ENCODE results near the gene BAZ2B. TPM values are rescaled to one million over a fixed set of nuclear protein-coding genes. Genes with fewer than 3 reads are reported as not detected.

The BAZ2B gene
- total RNA-seq, 1 experiment from 2014 or later, result 33.0 TPM

DNA sequence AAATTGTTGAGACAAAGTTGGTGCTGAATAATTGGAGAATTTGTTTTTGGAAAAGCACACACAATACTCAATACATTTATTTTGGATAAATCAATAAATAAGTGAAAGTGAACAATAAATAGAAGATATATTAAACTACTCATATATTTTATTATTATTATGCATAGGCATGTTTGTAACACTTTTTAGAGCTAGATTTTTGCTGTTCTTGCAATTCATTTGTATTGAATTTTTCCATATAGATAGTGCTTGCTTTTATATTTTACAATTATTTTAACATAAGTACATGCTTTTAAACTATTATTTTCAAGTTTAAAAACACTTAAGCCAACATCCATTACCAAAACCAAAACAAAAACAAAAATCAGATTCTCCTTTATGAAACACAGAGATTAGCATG lies 43.9 kb downstream of the BAZ2B start (continued):
- TF ChIP-seq, protein P1, sequence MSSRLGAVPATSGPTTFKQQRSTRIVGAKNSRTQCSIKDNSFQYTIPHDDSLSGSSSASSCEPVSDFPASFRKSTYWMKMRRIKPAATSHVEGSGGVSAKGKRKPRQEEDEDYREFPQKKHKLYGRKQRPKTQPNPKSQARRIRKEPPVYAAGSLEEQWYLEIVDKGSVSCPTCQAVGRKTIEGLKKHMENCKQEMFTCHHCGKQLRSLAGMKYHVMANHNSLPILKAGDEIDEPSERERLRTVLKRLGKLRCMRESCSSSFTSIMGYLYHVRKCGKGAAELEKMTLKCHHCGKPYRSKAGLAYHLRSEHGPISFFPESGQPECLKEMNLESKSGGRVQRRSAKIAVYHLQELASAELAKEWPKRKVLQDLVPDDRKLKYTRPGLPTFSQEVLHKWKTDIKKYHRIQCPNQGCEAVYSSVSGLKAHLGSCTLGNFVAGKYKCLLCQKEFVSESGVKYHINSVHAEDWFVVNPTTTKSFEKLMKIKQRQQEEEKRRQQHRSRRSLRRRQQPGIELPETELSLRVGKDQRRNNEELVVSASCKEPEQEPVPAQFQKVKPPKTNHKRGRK (CRISPR knock-in tag; IDR thresholded peaks at IDR 0.05; ENCODE audit: borderline replicate concordance), result no peak

DNA sequence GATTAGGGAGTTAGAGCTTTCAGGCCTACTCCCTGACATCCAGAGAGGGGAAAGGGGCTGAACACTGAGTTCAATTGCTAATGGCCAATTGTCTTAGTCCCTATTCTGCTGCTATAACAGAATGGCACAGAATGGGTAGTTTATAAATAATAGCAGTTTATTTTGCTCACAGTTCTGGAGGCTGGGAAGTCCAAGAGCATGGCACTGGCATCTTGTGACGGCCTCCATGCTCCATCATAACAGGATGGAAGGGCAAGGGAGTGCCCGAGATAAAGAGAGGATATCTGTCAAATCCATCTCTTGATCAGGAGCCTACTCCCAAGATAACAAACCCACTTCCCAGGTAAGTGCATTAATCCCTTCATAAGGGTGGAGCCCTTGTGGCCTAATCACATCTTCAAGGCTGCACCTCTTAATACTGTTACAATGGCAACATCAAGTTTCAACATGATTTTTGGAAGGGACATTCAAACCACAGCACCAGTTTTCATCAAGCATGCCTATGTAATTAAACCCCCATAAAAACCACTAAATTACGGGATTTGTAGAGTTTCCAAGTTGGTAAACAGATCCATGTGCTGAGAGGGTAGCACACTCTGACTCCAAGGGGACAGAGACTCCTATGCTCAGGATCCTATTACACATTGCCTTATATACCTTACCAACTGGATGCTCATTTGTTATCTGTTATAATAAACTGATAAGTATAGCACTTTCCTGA lies 44.6 kb downstream of the BAZ2B start:
- H3K9me3 Mint-ChIP-seq, result peaks cover 28% of the 10 kb centered on the region
- ATAC-seq, result no peak
- no peak overlapping the region for H3K4me3 Mint-ChIP-seq
- ChIA-PET CTCF (no interaction called here), POLR2A (no interaction called here)
- H3K27me3 Mint-ChIP-seq (ENCODE audit: low read depth), result no peaks in the 10 kb centered on the region
- H3K27ac Mint-ChIP-seq, result no peak overlapping the region
- TF ChIP-seq NFYB (CRISPR knock-in tag; conservative IDR thresholded peaks at IDR 0.05; ENCODE audit: low read depth) (no peak), ZNF138 (CRISPR knock-in tag; conservative IDR thresholded peaks at IDR 0.05) (no peak), EMX1 (CRISPR knock-in tag; IDR thresholded peaks at IDR 0.05) (no peak), MYBL2 (CRISPR knock-in tag; IDR thresholded peaks at IDR 0.05) (no peak), CBFB (CRISPR knock-in tag; IDR thresholded peaks at IDR 0.05; ENCODE audit: low read depth) (no peak), RELA (CRISPR knock-in tag; IDR thresholded peaks at IDR 0.05; ENCODE audit: borderline replicate concordance) (no peak), JUN (CRISPR knock-in tag; IDR thresholded peaks at IDR 0.05) (no peak), TCF7 (CRISPR knock-in tag; IDR thresholded peaks at IDR 0.05; ENCODE audit: low read depth) (no peak), GTF2I (CRISPR knock-in tag; conservative IDR thresholded peaks at IDR 0.05) (no peak), NR2C2 (CRISPR knock-in tag; IDR thresholded peaks at IDR 0.05) (no peak)
- TF ChIP-seq, protein P2, sequence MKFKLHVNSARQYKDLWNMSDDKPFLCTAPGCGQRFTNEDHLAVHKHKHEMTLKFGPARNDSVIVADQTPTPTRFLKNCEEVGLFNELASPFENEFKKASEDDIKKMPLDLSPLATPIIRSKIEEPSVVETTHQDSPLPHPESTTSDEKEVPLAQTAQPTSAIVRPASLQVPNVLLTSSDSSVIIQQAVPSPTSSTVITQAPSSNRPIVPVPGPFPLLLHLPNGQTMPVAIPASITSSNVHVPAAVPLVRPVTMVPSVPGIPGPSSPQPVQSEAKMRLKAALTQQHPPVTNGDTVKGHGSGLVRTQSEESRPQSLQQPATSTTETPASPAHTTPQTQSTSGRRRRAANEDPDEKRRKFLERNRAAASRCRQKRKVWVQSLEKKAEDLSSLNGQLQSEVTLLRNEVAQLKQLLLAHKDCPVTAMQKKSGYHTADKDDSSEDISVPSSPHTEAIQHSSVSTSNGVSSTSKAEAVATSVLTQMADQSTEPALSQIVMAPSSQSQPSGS (CRISPR knock-in tag; IDR thresholded peaks at IDR 0.05; ENCODE audit: borderline replicate concordance, low read depth), result no peak
- TF ChIP-seq, protein P3, sequence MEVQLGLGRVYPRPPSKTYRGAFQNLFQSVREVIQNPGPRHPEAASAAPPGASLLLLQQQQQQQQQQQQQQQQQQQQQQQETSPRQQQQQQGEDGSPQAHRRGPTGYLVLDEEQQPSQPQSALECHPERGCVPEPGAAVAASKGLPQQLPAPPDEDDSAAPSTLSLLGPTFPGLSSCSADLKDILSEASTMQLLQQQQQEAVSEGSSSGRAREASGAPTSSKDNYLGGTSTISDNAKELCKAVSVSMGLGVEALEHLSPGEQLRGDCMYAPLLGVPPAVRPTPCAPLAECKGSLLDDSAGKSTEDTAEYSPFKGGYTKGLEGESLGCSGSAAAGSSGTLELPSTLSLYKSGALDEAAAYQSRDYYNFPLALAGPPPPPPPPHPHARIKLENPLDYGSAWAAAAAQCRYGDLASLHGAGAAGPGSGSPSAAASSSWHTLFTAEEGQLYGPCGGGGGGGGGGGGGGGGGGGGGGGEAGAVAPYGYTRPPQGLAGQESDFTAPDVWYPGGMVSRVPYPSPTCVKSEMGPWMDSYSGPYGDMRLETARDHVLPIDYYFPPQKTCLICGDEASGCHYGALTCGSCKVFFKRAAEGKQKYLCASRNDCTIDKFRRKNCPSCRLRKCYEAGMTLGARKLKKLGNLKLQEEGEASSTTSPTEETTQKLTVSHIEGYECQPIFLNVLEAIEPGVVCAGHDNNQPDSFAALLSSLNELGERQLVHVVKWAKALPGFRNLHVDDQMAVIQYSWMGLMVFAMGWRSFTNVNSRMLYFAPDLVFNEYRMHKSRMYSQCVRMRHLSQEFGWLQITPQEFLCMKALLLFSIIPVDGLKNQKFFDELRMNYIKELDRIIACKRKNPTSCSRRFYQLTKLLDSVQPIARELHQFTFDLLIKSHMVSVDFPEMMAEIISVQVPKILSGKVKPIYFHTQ (CRISPR knock-in tag; IDR thresholded peaks at IDR 0.05), result no peak
- TF ChIP-seq, protein P4, sequence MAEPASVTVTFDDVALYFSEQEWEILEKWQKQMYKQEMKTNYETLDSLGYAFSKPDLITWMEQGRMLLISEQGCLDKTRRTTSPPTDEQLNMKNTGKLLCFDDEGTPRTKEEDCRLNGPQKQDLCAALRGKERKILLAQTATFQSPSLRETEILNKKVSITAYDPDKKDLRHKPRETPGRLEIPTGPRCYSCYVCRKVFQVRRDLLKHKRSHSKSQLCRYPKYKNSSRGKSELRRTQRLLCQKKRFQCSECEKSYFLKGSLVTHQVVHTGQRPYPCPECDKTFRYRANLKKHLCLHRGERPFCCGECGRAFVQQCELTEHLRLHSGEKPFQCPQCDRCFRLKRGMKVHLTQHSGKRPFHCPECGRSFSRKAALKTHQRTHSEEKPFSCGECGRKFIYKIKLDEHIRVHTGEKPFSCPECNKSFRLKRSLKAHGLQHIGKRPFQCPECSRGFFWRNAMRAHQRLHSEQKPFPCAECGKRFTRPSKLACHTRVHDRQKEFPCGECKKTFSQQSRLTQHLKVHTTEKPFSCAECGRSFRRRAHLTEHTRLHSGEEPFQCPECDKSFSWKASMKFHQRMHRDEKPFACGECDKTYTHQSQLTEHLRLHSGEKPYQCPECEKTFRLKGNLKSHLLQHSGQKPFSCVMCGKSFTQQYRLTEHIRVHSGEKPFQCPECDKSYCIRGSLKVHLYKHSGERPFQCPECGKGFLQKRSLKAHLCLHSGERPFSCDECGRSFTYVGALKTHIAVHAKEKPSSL (CRISPR knock-in tag; conservative IDR thresholded peaks at IDR 0.05), result no peak
- TF ChIP-seq, protein P5, sequence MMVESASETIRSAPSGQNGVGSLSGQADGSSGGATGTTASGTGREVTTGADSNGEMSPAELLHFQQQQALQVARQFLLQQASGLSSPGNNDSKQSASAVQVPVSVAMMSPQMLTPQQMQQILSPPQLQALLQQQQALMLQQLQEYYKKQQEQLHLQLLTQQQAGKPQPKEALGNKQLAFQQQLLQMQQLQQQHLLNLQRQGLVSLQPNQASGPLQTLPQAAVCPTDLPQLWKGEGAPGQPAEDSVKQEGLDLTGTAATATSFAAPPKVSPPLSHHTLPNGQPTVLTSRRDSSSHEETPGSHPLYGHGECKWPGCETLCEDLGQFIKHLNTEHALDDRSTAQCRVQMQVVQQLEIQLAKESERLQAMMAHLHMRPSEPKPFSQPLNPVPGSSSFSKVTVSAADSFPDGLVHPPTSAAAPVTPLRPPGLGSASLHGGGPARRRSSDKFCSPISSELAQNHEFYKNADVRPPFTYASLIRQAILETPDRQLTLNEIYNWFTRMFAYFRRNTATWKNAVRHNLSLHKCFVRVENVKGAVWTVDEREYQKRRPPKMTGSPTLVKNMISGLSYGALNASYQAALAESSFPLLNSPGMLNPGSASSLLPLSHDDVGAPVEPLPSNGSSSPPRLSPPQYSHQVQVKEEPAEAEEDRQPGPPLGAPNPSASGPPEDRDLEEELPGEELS (CRISPR knock-in tag; IDR thresholded peaks at IDR 0.05), result no peak
- TF ChIP-seq, protein P6, sequence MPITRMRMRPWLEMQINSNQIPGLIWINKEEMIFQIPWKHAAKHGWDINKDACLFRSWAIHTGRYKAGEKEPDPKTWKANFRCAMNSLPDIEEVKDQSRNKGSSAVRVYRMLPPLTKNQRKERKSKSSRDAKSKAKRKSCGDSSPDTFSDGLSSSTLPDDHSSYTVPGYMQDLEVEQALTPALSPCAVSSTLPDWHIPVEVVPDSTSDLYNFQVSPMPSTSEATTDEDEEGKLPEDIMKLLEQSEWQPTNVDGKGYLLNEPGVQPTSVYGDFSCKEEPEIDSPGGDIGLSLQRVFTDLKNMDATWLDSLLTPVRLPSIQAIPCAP (CRISPR knock-in tag; IDR thresholded peaks at IDR 0.05), result no peak
- TF ChIP-seq, protein P7, sequence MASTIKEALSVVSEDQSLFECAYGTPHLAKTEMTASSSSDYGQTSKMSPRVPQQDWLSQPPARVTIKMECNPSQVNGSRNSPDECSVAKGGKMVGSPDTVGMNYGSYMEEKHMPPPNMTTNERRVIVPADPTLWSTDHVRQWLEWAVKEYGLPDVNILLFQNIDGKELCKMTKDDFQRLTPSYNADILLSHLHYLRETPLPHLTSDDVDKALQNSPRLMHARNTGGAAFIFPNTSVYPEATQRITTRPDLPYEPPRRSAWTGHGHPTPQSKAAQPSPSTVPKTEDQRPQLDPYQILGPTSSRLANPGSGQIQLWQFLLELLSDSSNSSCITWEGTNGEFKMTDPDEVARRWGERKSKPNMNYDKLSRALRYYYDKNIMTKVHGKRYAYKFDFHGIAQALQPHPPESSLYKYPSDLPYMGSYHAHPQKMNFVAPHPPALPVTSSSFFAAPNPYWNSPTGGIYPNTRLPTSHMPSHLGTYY (CRISPR knock-in tag; IDR thresholded peaks at IDR 0.05), result no peak
- TF ChIP-seq, protein P8, sequence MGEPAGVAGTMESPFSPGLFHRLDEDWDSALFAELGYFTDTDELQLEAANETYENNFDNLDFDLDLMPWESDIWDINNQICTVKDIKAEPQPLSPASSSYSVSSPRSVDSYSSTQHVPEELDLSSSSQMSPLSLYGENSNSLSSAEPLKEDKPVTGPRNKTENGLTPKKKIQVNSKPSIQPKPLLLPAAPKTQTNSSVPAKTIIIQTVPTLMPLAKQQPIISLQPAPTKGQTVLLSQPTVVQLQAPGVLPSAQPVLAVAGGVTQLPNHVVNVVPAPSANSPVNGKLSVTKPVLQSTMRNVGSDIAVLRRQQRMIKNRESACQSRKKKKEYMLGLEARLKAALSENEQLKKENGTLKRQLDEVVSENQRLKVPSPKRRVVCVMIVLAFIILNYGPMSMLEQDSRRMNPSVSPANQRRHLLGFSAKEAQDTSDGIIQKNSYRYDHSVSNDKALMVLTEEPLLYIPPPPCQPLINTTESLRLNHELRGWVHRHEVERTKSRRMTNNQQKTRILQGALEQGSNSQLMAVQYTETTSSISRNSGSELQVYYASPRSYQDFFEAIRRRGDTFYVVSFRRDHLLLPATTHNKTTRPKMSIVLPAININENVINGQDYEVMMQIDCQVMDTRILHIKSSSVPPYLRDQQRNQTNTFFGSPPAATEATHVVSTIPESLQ (CRISPR knock-in tag; IDR thresholded peaks at IDR 0.05), result no peak
- DNase-seq (ENCODE audit: low spot score), result no peak
- H3K4me1 Mint-ChIP-seq, result peaks cover 12% of the 10 kb centered on the region
- H3K36me3 Mint-ChIP-seq, result peaks cover 28% of the 10 kb centered on the region

Measured in WTC11 (cell line).